ENCODE measurements around the gene ZFP69. TPM values are rescaled to one million over a fixed set of nuclear protein-coding genes. Genes with fewer than 3 reads are reported as not detected.
A peak's percentile ranks its signal among the peaks of the same experiment; 100 is the strongest.

Gene ZFP69
- total and polyA plus RNA-seq, 10 of the 15 experiments (the other 5 are each of a cell fraction or from before 2014, with no cell fraction given): 1.9 to 6.4 (median 3.7) TPM

DNA sequence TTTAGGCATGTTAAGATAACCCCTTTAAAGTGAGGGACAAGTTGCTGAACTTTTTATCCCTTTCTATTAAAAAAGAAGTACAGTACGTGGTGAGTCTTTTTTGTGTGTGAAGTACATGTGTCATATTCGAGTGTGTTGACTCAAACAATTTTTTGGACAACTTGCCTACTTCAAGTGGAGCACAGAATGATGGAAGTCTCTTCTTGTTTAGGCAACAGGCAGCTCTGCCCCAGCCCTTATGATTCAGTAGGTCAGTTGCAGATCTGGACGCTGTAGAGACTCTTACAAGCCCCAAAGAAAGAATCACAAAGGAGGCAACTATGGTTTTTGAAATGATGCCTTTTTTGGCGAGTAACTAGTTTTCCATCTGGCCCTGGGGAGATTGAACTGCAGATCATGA is 41.2 kb upstream of the ZFP69 start:
- Histone ChIP-seq H3K27ac (ENCODE audit: control insufficient read depth, insufficient read depth) (no peak overlapping the region), H3K9me3 (replicated peaks; ENCODE audit: control insufficient read depth, insufficient read depth, low read length) (no peaks in the 10 kb centered on the region; the same call in 1 of the 3 replicates), H2AFZ (ENCODE audit: control insufficient read depth, low read depth, low read length) (no peak overlapping the region), H3K4me3 (no peak overlapping the region), H3K27me3 (replicated peaks in 1 of 2; ENCODE audit: control insufficient read depth in 2 of 2, insufficient read depth in 2 of 2, low read length in 1 of 2) (no peaks in the 10 kb centered on the region), H3K9ac (ENCODE audit: control insufficient read depth, insufficient read depth, low read length) (no peak overlapping the region), H4K20me1 (ENCODE audit: control insufficient read depth, insufficient read depth) (no peaks in the 10 kb centered on the region), H3K4me1 (ENCODE audit: control insufficient read depth, insufficient read depth, low read length) (no peaks in the 10 kb centered on the region), H3K4me2 (ENCODE audit: control insufficient read depth, insufficient read depth) (no peak overlapping the region), H3K36me3 (ENCODE audit: control insufficient read depth in 2 of 2, insufficient read depth in 2 of 2, low read length in 1 of 2) (no peaks in the 10 kb centered on the region), H3K79me2 (ENCODE audit: control insufficient read depth, insufficient read depth, low read length) (no peaks in the 10 kb centered on the region)
- no peak for DNase-seq (ENCODE audit: low read depth, low spot score)
- in situ Hi-C loops (cut with MboI) (no loop called here), intact Hi-C loops (cut with micrococcal nuclease; ENCODE audit: unreplicated experiment) (no loop called here)
- ATAC-seq: no peak
- 87% methylated on average over 4 of the region's 4 CpGs for WGBS (ENCODE audit: insufficient coverage, insufficient replicate concordance, low lambda C conversion rate, missing lambda C conversion rate)
- no peak for TF ChIP-seq CREM (IDR thresholded peaks at IDR 0.05; ENCODE audit: low read depth)
- TF ChIP-seq SIX5 (IDR thresholded peaks at IDR 0.05; ENCODE audit: low read depth, low read length, severe bottlenecking): no peak
- no peak for TF ChIP-seq RB1 (IDR thresholded peaks at IDR 0.05; ENCODE audit: borderline replicate concordance)
- TF ChIP-seq BRCA1 (IDR thresholded peaks at IDR 0.05; ENCODE audit: low read depth, low read length): no peak
- no peak for TF ChIP-seq HCFC1 (IDR thresholded peaks at IDR 0.05; ENCODE audit: low read length)
- TF ChIP-seq ZNF207 (IDR thresholded peaks at IDR 0.05; ENCODE audit: borderline replicate concordance): no peak
- POLR2A ChIA-PET: no interaction called here
- CTCF ChIA-PET: interaction anchor here (2.8 kb wide), 1 partner anchor 292 kb away, joined by 8 read pairs; no protein-coding TSS in a partner anchor
- no TSS peak for BruUV-seq (replicated peaks)
- RAD21 ChIA-PET (ENCODE audit: unreplicated experiment): interaction anchor here (0.6 kb wide), 1 partner anchor 174 kb away, joined by 3 read pairs; no protein-coding TSS in a partner anchor
- FAIRE-seq: no peak
- SMC1A ChIA-PET (ENCODE audit: uncharacterized antibody, unreplicated experiment): interaction anchor here (0.7 to 1.7 kb wide), 3 partner anchors 17 to 292 kb away, joined by 3 to 4 read pairs (median 3); no protein-coding TSS in a partner anchor

DNA sequence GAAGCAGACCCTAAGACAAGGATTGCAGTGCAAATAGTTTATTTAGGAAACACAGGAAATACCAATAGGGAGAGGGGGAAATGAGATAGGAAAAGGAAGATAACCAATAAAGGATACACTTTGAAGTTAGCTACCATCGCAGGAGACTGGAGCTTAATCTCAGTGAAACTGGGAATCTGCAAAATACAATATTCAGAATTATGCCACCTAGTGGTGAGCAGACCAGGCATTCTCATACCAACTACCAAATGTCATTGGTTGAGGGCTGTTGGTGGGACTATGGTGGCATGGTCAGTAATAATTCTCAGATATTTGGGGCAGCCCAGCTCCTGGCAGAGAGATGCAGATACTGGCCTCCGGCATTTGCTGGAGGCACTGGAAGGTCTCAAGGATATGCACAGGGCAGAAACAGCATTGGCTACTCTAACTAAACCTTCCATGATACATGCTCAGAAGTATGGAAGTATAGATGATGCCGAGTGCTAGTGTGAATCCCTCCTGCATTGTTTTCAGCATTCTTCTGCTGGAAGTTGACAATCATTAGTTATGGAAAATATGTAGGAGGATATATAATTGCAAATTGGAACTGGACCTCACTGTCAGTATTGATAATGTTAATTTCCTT is 38.6 kb upstream of the ZFP69 start:
- Histone ChIP-seq H4K20me1 (ENCODE audit: control insufficient read depth, insufficient read depth) (no peaks in the 10 kb centered on the region), H3K27ac (ENCODE audit: control insufficient read depth, insufficient read depth) (no peak overlapping the region), H2AFZ (ENCODE audit: control insufficient read depth, low read depth, low read length) (no peak overlapping the region), H3K79me2 (ENCODE audit: control insufficient read depth, insufficient read depth, low read length) (no peaks in the 10 kb centered on the region), H3K36me3 (ENCODE audit: control insufficient read depth in 2 of 2, insufficient read depth in 2 of 2, low read length in 1 of 2) (no peaks in the 10 kb centered on the region), H3K27me3 (replicated peaks in 1 of 2; ENCODE audit: control insufficient read depth in 2 of 2, insufficient read depth in 2 of 2, low read length in 1 of 2) (no peaks in the 10 kb centered on the region), H3K4me2 (ENCODE audit: control insufficient read depth, insufficient read depth) (no peak overlapping the region), H3K9ac (ENCODE audit: control insufficient read depth, insufficient read depth, low read length) (no peak overlapping the region), H3K4me1 (ENCODE audit: control insufficient read depth, insufficient read depth, low read length) (no peaks in the 10 kb centered on the region), H3K9me3 (replicated peaks; ENCODE audit: control insufficient read depth, insufficient read depth, low read length) (no peaks in the 10 kb centered on the region; the same call in 1 of the 3 replicates), H3K4me3 (no peak overlapping the region)
- ChIA-PET SMC1A (ENCODE audit: uncharacterized antibody, unreplicated experiment) (interaction anchor here (0.7 to 2.7 kb wide), 14 partner anchors 10 to 351 kb away, joined by 3 to 12 read pairs (median 4); partner anchors contain the start of gene ZFP69B), POLR2A (interaction anchor here (0.6 kb wide), 1 partner anchor 253 kb away, joined by 4 read pairs; no protein-coding TSS in a partner anchor), RAD21 (ENCODE audit: unreplicated experiment) (interaction anchor here (0.7 to 2.1 kb wide), 2 partner anchors 285 to 294 kb away, joined by 3 to 10 read pairs; no protein-coding TSS in a partner anchor), CTCF (interaction anchor here (0.5 to 3.5 kb wide), 29 partner anchors 9 to 329 kb away, joined by 3 to 40 read pairs (median 4); partner anchors contain the start of gene ZFP69B)
- in situ Hi-C loops (cut with MboI): no loop called here
- ATAC-seq: peak; percentile 84
- TF ChIP-seq RAD21 (IDR thresholded peaks at IDR 0.05; ENCODE audit: insufficient read depth, low read depth, low read length): peak; percentile 35; the same call in 1 of the 2 replicates
- peak; percentile 48 to 63 (median 53) for TF ChIP-seq CTCF (IDR thresholded peaks at IDR 0.05 in 2 of 3, conservative IDR thresholded peaks at IDR 0.05 in 1 of 3; ENCODE audit: control insufficient read depth in 2 of 3, extremely low read depth in 1 of 3, insufficient read depth in 1 of 3, low read depth in 3 of 3, low read length in 3 of 3)
- no peak for TF ChIP-seq RCOR1 (conservative IDR thresholded peaks at IDR 0.05; ENCODE audit: low read depth, low read length)
- TF ChIP-seq SMC3 (IDR thresholded peaks at IDR 0.05; ENCODE audit: borderline replicate concordance, low read length): peak; percentile 55; the same call in 1 of the 2 replicates
- no peak for TF ChIP-seq ZZZ3 (IDR thresholded peaks at IDR 0.05; ENCODE audit: control insufficient read depth, insufficient read length, low read depth)
- no peak for TF ChIP-seq RUNX3 (IDR thresholded peaks at IDR 0.05; ENCODE audit: low read length)
- no peak for TF ChIP-seq TARDBP (IDR thresholded peaks at IDR 0.05; ENCODE audit: borderline replicate concordance)
- no peak for FAIRE-seq
- BruUV-seq (replicated peaks): no TSS peak
- DNase-seq (ENCODE audit: low read depth, low spot score): no peak
- intact Hi-C loops (cut with micrococcal nuclease; ENCODE audit: unreplicated experiment): loop anchor here (1.0 kb wide), 1 partner anchor 294 kb away; no protein-coding TSS in a partner anchor
- WGBS (ENCODE audit: insufficient coverage, insufficient replicate concordance, low lambda C conversion rate, missing lambda C conversion rate): 67% methylated on average over 3 of the region's 3 CpGs

Data from GM12878 (cell line).